ENCODE measurements around the gene CCDC197. TPM values are rescaled to one million over a fixed set of nuclear protein-coding genes. Genes with fewer than 3 reads are reported as not detected.

CCDC197 gene
- not detected for polyA plus RNA-seq (ENCODE audit: low read depth in 6 of 6)

- ATAC-seq (ENCODE audit: low read depth in 2 of 2) (no peak), DNase-seq (no peak)
- peaks cover 43 to 88% (median 50%) of the 10 kb centered on the region in 3 donors for H3K27me3 Mint-ChIP-seq
- H3K36me3 Mint-ChIP-seq: no peaks in the 10 kb centered on the region
- H3K4me1 Mint-ChIP-seq: peaks cover 0 to 8% (median 0%) of the 10 kb centered on the region in 3 donors
- H3K27ac Mint-ChIP-seq: no peak within 1 kb of the TSS
- no peak within 1 kb of the TSS for H3K4me3 Mint-ChIP-seq
- H3K9me3 Mint-ChIP-seq: no peaks in the 10 kb centered on the region
Observed at GRCh38 chr14:93997082-93997481, at the start of gene CCDC197. Gene CCDC197, plus strand, starts transcription at chr14:93997301. Its CDS starts 831 bp downstream, at chr14:93998132.

- no peaks in the 10 kb centered on the region for H3K36me3 Mint-ChIP-seq
- H3K4me1 Mint-ChIP-seq: peaks cover 7 to 21% (median 11%) of the 10 kb centered on the region in 3 donors
- no peaks in the 10 kb centered on the region for H3K9me3 Mint-ChIP-seq
- ATAC-seq (ENCODE audit: low read depth in 2 of 2) (no peak), DNase-seq (no peak)
- no peak overlapping the region for H3K27ac Mint-ChIP-seq
- no peak overlapping the region for H3K4me3 Mint-ChIP-seq
- peaks cover 0 to 20% (median 5%) of the 10 kb centered on the region in 3 donors for H3K27me3 Mint-ChIP-seq
Observed at GRCh38 chr14:93949511-93950075, 47.5 kb upstream of the CCDC197 start.

- no peaks in the 10 kb centered on the region for H3K36me3 Mint-ChIP-seq
- DNase-seq (no peak), ATAC-seq (ENCODE audit: low read depth in 2 of 2) (no peak)
- no peaks in the 10 kb centered on the region for H3K9me3 Mint-ChIP-seq
- peaks cover 0 to 20% (median 5%) of the 10 kb centered on the region in 3 donors for H3K27me3 Mint-ChIP-seq
- H3K4me3 Mint-ChIP-seq: no peak overlapping the region
- peak overlapping the region in 1 of 6 donors; percentile 53 for H3K27ac Mint-ChIP-seq
- peaks cover 18 to 36% (median 22%) of the 10 kb centered on the region in 3 donors for H3K4me1 Mint-ChIP-seq
Observed at GRCh38 chr14:93950948-93951634, 46.0 kb upstream of the CCDC197 start.

- H3K27me3 Mint-ChIP-seq: peaks cover 0 to 13% (median 0%) of the 10 kb centered on the region in 3 donors
- H3K27ac Mint-ChIP-seq: no peak overlapping the region
Observed at GRCh38 chr14:93951635-93952540, 45.2 kb upstream of the CCDC197 start.

GRCh38 chr14:93952829-93953228 lies 44.3 kb upstream of the CCDC197 start:
- Mint-ChIP-seq H3K27ac (no peak overlapping the region), H3K4me1 (peaks cover 24 to 53% (median 39%) of the 10 kb centered on the region in 3 donors), H3K4me3 (no peak overlapping the region), H3K9me3 (no peaks in the 10 kb centered on the region), H3K36me3 (no peaks in the 10 kb centered on the region), H3K27me3 (peaks cover 0 to 9% (median 0%) of the 10 kb centered on the region in 3 donors)
- ATAC-seq (ENCODE audit: low read depth in 2 of 2) (no peak), DNase-seq (no peak)

More at GRCh38 chr14:93951635-93952540, 45.2 kb upstream of the CCDC197 start:
- ATAC-seq (ENCODE audit: low read depth in 2 of 2) (no peak), DNase-seq (no peak)
- Mint-ChIP-seq H3K4me3 (no peak overlapping the region), H3K36me3 (no peaks in the 10 kb centered on the region), H3K9me3 (no peaks in the 10 kb centered on the region), H3K4me1 (peaks cover 24 to 44% (median 30%) of the 10 kb centered on the region in 3 donors)

- ATAC-seq (ENCODE audit: low read depth in 2 of 2): no peak
- Mint-ChIP-seq H3K4me3 (no peak overlapping the region), H3K36me3 (no peaks in the 10 kb centered on the region), H3K9me3 (no peaks in the 10 kb centered on the region), H3K4me1 (peaks cover 29 to 57% (median 44%) of the 10 kb centered on the region in 3 donors), H3K27me3 (peaks cover 0 to 9% (median 0%) of the 10 kb centered on the region in 3 donors), H3K27ac (peak overlapping the region in 1 of 6 donors; percentile 74)
- DNase-seq: no peak
Observed at GRCh38 chr14:93953263-93953662, 43.8 kb upstream of the CCDC197 start.

- H3K27ac Mint-ChIP-seq: peak overlapping the region in 4 of 6 donors; percentile 11 to 96 (median 56)
- DNase-seq: no peak
- peak overlapping the region in 1 of 8 donors; percentile 58 for H3K4me3 Mint-ChIP-seq
- no peaks in the 10 kb centered on the region for H3K36me3 Mint-ChIP-seq
- ATAC-seq (ENCODE audit: low read depth in 2 of 2): no peak
- H3K4me1 Mint-ChIP-seq: peaks cover 32 to 64% (median 49%) of the 10 kb centered on the region in 3 donors
- H3K27me3 Mint-ChIP-seq: peaks cover 0 to 9% (median 0%) of the 10 kb centered on the region in 3 donors
- H3K9me3 Mint-ChIP-seq: no peaks in the 10 kb centered on the region
Observed at GRCh38 chr14:93953739-93954515, 43.2 kb upstream of the CCDC197 start.

GRCh38 chr14:93954516-93954830 lies 42.6 kb upstream of the CCDC197 start:
- ATAC-seq (ENCODE audit: low read depth in 2 of 2) (no peak), DNase-seq (no peak)
- Mint-ChIP-seq H3K36me3 (no peaks in the 10 kb centered on the region), H3K9me3 (no peaks in the 10 kb centered on the region), H3K4me1 (peaks cover 38 to 69% (median 55%) of the 10 kb centered on the region in 3 donors), H3K4me3 (peak overlapping the region in 2 of 8 donors; percentile 73 to 74), H3K27me3 (peaks cover 0 to 9% (median 0%) of the 10 kb centered on the region in 3 donors), H3K27ac (peak overlapping the region in 5 of 6 donors; percentile 4 to 96 (median 24))

- H3K36me3 Mint-ChIP-seq: no peaks in the 10 kb centered on the region
- H3K27me3 Mint-ChIP-seq: peaks cover 0 to 7% (median 0%) of the 10 kb centered on the region in 3 donors
- H3K27ac Mint-ChIP-seq: peak overlapping the region; percentile 11 to 96 (median 70)
- peaks cover 45 to 76% (median 62%) of the 10 kb centered on the region in 3 donors for H3K4me1 Mint-ChIP-seq
- no peaks in the 10 kb centered on the region for H3K9me3 Mint-ChIP-seq
- ATAC-seq (ENCODE audit: low read depth in 2 of 2): peak; percentile 68 to 71
- peak; percentile 47 for DNase-seq
- H3K4me3 Mint-ChIP-seq: peak overlapping the region; percentile 8 to 85 (median 71)
Observed at GRCh38 chr14:93954900-93955849, 41.9 kb upstream of the CCDC197 start.

- ATAC-seq (ENCODE audit: low read depth in 2 of 2) (no peak), DNase-seq (no peak)
- Mint-ChIP-seq H3K36me3 (no peaks in the 10 kb centered on the region), H3K4me3 (peak overlapping the region in 5 of 8 donors; percentile 5 to 85 (median 74)), H3K27me3 (peaks cover 0 to 3% (median 0%) of the 10 kb centered on the region in 3 donors), H3K4me1 (peaks cover 50 to 82% (median 66%) of the 10 kb centered on the region in 3 donors), H3K27ac (peak overlapping the region in 5 of 6 donors; percentile 14 to 96 (median 74)), H3K9me3 (no peaks in the 10 kb centered on the region)
Observed at GRCh38 chr14:93955850-93956481, 41.1 kb upstream of the CCDC197 start.

- no peaks in the 10 kb centered on the region for H3K36me3 Mint-ChIP-seq
- peak overlapping the region in 4 of 6 donors; percentile 67 to 96 (median 86) for H3K27ac Mint-ChIP-seq
- H3K9me3 Mint-ChIP-seq: no peaks in the 10 kb centered on the region
- ATAC-seq (ENCODE audit: low read depth in 2 of 2): no peak
- no peak for DNase-seq
- H3K4me3 Mint-ChIP-seq: peak overlapping the region in 3 of 8 donors; percentile 7 to 80 (median 66)
- peaks cover 57 to 90% (median 74%) of the 10 kb centered on the region in 3 donors for H3K4me1 Mint-ChIP-seq
- no peaks in the 10 kb centered on the region for H3K27me3 Mint-ChIP-seq
Observed at GRCh38 chr14:93956514-93957332, 40.4 kb upstream of the CCDC197 start.
